ENCODE results near the gene RAD51. TPM values are rescaled to one million over a fixed set of nuclear protein-coding genes. Genes with fewer than 3 reads are reported as not detected.
"Not testable (repeated sequence)": the region's sequence is repeated elsewhere in the genome, so short reads cannot be mapped to it uniquely, and the experiment has no call there.

The RAD51 gene
- polyA plus RNA-seq, 3 donors, result 0.28 to 0.61 TPM; not detected in 1

DNA sequence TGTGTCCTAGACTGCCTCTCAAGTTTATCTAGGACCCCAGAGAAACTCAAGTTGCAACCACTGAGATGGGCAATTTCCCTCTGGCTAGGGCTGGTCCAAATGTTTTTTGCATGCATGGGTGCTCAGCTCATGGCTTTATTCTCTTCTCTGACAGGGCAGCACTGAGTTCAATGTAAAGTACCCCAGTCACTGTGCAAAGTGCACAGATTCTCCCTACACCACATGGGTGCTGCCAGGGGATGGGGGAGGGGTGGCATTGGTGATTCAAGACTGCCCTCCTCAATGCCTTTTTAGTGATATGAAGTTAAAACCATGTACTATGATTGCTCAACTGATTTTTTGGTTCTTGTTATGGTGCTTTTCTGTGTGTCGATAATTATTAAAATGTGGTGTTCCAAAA is 14.8 kb upstream of the RAD51 start:
- no CpG with 5 or more reads among the region's 1 CpG for WGBS (ENCODE audit: insufficient coverage)
- no peak overlapping the region for H3K4me3 Mint-ChIP-seq

DNA sequence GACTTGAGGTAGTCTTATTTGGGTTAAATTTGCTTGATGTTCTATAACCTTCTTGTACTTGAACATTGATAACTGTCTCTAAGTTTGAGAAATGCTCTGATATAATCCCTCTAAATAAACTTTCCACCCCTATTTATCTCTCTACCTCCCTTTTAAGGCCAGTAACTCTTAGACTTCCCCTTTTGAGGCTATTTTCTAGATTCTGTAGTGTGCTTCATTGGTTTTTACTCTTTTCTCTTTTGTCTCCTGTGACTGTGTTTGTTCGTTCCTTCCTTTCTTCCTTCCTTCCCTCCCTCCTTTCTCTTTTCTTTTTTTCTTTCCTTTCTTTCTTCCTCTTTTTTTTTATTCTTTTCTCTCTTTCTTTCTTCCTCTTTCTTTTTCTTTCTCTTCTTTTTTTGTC is 14.0 kb upstream of the RAD51 start:
- no CpG with 5 or more reads among the region's 1 CpG for WGBS (ENCODE audit: insufficient coverage)
- H3K27ac ChIP-seq (ENCODE audit: low read depth in 1 of 2, low read length in 2 of 2); H3K36me3 Mint-ChIP-seq; H3K4me1 Mint-ChIP-seq; H4K20me1 ChIP-seq (ENCODE audit: insufficient read depth, low read length); H3K4me2 ChIP-seq (replicated peaks; ENCODE audit: extremely low read depth, low read length, poor library complexity, severe bottlenecking); H3K27me3 ChIP-seq (ENCODE audit: control insufficient read depth in 2 of 2, insufficient read depth in 2 of 2, low read length in 2 of 2); H3K27ac Mint-ChIP-seq; H3K4me3 Mint-ChIP-seq; H3K4me1 ChIP-seq (ENCODE audit: control insufficient read depth in 1 of 2, insufficient read depth in 2 of 2, low read length in 2 of 2); DNase-seq; H3K27me3 Mint-ChIP-seq (ENCODE audit: low read depth in 3 of 3); H3K9ac ChIP-seq (ENCODE audit: insufficient read depth, low read length, poor library complexity, severe bottlenecking); H3K9me3 ChIP-seq (replicated peaks in 1 of 2; ENCODE audit: control insufficient read depth in 1 of 2, insufficient read depth in 1 of 2, low read length in 2 of 2); H3K79me2 ChIP-seq (ENCODE audit: insufficient read depth, low read length); H3K9me3 Mint-ChIP-seq; H3K36me3 ChIP-seq (replicated peaks in 1 of 2; ENCODE audit: control insufficient read depth in 1 of 2, insufficient read depth in 2 of 2, low read length in 2 of 2); H3K4me3 ChIP-seq (replicated peaks in 1 of 3; ENCODE audit: low read depth in 2 of 3, low read length in 3 of 3); H2AFZ ChIP-seq (ENCODE audit: insufficient read depth, low read depth, low read length, poor library complexity, severe bottlenecking): not testable (repeated sequence)
- intact Hi-C loops (cut with micrococcal nuclease), result loop anchor here in 1 of 2 donors (10.0 kb wide), 1 partner anchor 104 kb away; no protein-coding TSS in a partner anchor

More for the DNA sequence above, 14.8 kb upstream of the RAD51 start:
- Histone ChIP-seq H4K20me1 (ENCODE audit: insufficient read depth, low read length) (no peaks in the 10 kb centered on the region), H3K36me3 (replicated peaks in 1 of 2; ENCODE audit: control insufficient read depth in 1 of 2, insufficient read depth in 2 of 2, low read length in 2 of 2) (no peaks in the 10 kb centered on the region), H3K27me3 (ENCODE audit: control insufficient read depth in 2 of 2, insufficient read depth in 2 of 2, low read length in 2 of 2) (no peaks in the 10 kb centered on the region), H3K9ac (ENCODE audit: insufficient read depth, low read length, poor library complexity, severe bottlenecking) (no peak overlapping the region), H2AFZ (ENCODE audit: insufficient read depth, low read depth, low read length, poor library complexity, severe bottlenecking) (no peak overlapping the region), H3K79me2 (ENCODE audit: insufficient read depth, low read length) (no peaks in the 10 kb centered on the region), H3K4me1 (ENCODE audit: control insufficient read depth in 1 of 2, insufficient read depth in 2 of 2, low read length in 2 of 2) (no peaks in the 10 kb centered on the region), H3K27ac (ENCODE audit: low read depth in 1 of 2, low read length in 2 of 2) (no peak overlapping the region), H3K4me3 (replicated peaks in 1 of 3; ENCODE audit: low read depth in 2 of 3, low read length in 3 of 3) (no peak overlapping the region), H3K9me3 (replicated peaks in 1 of 2; ENCODE audit: control insufficient read depth in 1 of 2, insufficient read depth in 1 of 2, low read length in 2 of 2) (no peaks in the 10 kb centered on the region), H3K4me2 (replicated peaks; ENCODE audit: extremely low read depth, low read length, poor library complexity, severe bottlenecking) (no peak overlapping the region)
- intact Hi-C loops (cut with micrococcal nuclease), result loop anchor here in 1 of 2 donors (10.0 kb wide), 1 partner anchor 105 kb away; no protein-coding TSS in a partner anchor
- Mint-ChIP-seq H3K27ac (no peak overlapping the region), H3K4me1 (peaks cover 8% of the 10 kb centered on the region), H3K27me3 (ENCODE audit: low read depth in 3 of 3) (peaks cover 0 to 2% (median 0%) of the 10 kb centered on the region in 3 donors), H3K9me3 (no peaks in the 10 kb centered on the region), H3K36me3 (no peaks in the 10 kb centered on the region)
- no peak for DNase-seq
- TF ChIP-seq, protein P1, sequence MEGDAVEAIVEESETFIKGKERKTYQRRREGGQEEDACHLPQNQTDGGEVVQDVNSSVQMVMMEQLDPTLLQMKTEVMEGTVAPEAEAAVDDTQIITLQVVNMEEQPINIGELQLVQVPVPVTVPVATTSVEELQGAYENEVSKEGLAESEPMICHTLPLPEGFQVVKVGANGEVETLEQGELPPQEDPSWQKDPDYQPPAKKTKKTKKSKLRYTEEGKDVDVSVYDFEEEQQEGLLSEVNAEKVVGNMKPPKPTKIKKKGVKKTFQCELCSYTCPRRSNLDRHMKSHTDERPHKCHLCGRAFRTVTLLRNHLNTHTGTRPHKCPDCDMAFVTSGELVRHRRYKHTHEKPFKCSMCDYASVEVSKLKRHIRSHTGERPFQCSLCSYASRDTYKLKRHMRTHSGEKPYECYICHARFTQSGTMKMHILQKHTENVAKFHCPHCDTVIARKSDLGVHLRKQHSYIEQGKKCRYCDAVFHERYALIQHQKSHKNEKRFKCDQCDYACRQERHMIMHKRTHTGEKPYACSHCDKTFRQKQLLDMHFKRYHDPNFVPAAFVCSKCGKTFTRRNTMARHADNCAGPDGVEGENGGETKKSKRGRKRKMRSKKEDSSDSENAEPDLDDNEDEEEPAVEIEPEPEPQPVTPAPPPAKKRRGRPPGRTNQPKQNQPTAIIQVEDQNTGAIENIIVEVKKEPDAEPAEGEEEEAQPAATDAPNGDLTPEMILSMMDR (IDR thresholded peaks at IDR 0.05), result no peak

Measured in CD14-positive monocyte (primary cell).